Sigmoid colon (tissue), 7 donors: ENCODE measurements around the gene CNTN1. TPM values are rescaled to one million over a fixed set of nuclear protein-coding genes. Genes with fewer than 3 reads are reported as not detected.

Experiments
- DNase-seq: peaks from one replicate; pipeline ENCODE4 v3.0.0-alpha.2; 2019
- H3K27ac ChIP-seq, 4 donors: fragments of 200-600 bp; sonication (generic); one replicate each; pipeline ENCODE4 v1.5.1; 2016 to 2019; ENCODE audit warnings: mild to moderate bottlenecking in 1 of 4
- H3K27me3 ChIP-seq, 3 donors: fragments of 200-600 bp; sonication (generic); one replicate each; pipeline ENCODE4 v1.5.1; 2019; ENCODE audit warnings: mild to moderate bottlenecking in 1 of 3
- H3K36me3 ChIP-seq, 4 donors: fragments of 200-600 bp; sonication (generic); one replicate each; pipeline ENCODE4 v1.5.1; 2016 to 2019
- H3K4me1 ChIP-seq, 4 donors: fragments of 200-600 bp; sonication (generic); one replicate each; pipeline ENCODE4 v1.5.1; 2017 to 2019
- H3K4me3 ChIP-seq, 4 donors: fragments of 200-600 bp; sonication (generic); one replicate each; pipeline ENCODE4 v1.5.1; 2017 to 2019; ENCODE audit warnings: mild to moderate bottlenecking in 2 of 4, moderate library complexity in 1 of 4
- H3K9me3 ChIP-seq, 4 donors: fragments of 200-600 bp in 3 of 4; sonication (generic) in 3 of 4; one replicate each; pipeline versions ENCODE4 v1.5.1 to v1.6.1; 2013 to 2019
- EP300 ChIP-seq, 4 donors: sonication (generic); formaldehyde crosslinking; IDR thresholded peaks; one replicate each; pipeline ENCODE4 v1.6.1; 2017; ENCODE audit warnings: antibody characterized with exemption in 4 of 4
- POLR2A ChIP-seq, 2 donors: fragments of 450-650 bp; IDR thresholded peaks; one replicate each; pipeline ENCODE4 v1.6.1; 2016; ENCODE audit warnings: antibody characterized with exemption in 2 of 2, mild to moderate bottlenecking in 2 of 2, moderate library complexity in 2 of 2
- POLR2AphosphoS5 ChIP-seq, 4 donors: sonication (generic); formaldehyde crosslinking; IDR thresholded peaks; one replicate each; pipeline ENCODE4 v1.6.1; 2017; ENCODE audit warnings: antibody characterized with exemption in 4 of 4
- WGBS, 2 donors: extraction: QIAGEN DNeasy Blood & Tissue Kit; methylation state at CpG; one replicate each; pipeline ENCODE4 v1.1.7; 2013; 5-methylcytosine and 5-hydroxymethylcytosine counted together
- intact Hi-C: fragments of 100-400 bp; cut with DNase I; formaldehyde crosslinking; loops from one replicate; pipeline ENCODE4 v1.15.1; 2023
- polyA plus RNA-seq, 3 donors: library from polyadenylated mRNA; stranded (reverse); fragments of 200-250 nt; gene quantifications; one replicate each; pipeline ENCODE4 v1.2.3, GENCODE V29; 2013
- total RNA-seq, 4 donors: library from RNA; depleted of rRNA; stranded (reverse); fragments of >200 nt; gene quantifications; one replicate each; pipeline ENCODE4 v1.1.0, GENCODE V29; 2016
- TF ChIP-seq, protein P1 (sequence below), 4 experiments: fragments of 450-650 bp in 3 of 4; fragments of 200-600 bp in 1 of 4; IDR thresholded peaks; one replicate each; pipeline ENCODE4 v1.5.1; 2016 to 2019; ENCODE audit warnings: antibody characterized with exemption in 4 of 4, mild to moderate bottlenecking in 3 of 4, moderate library complexity in 2 of 4
- donor health status: healthy with polysubstance abuse.
- donor health status: Bipolar disorder and iron deficiency.
- donor health status: healthy.

Gene CNTN1
- total and polyA plus RNA-seq, 7 donors, result 0.46 to 23.2 (median 5.9) TPM

DNA sequence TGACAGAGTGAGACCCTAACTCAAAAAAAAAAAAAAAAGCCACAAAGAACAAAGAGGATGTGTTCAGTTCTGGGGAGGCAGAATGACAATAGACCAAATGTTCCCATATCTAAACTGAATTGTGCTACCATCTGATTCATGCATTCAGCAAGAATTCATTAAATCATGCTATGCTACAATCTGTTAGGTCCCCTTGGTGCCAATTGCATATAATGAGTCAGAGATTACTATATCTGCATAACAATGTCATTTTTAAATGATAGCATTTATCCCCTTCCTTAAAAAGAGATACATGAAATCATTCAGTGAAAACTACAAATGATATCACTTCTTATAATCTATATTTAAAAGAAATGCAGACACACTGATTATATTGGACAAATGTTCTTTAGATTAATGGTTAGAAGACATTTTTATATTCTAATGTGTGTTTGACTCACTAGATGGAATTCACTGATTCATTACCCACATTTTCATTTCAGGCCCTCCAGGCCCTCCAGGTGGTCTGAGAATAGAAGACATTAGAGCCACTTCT lies 288.3 kb downstream of the CNTN1 start:
- intact Hi-C loops, result no loop called here
- H3K27me3 ChIP-seq, result no peaks in the 10 kb centered on the region
- DNase-seq, result no peak
- no peak overlapping the region for H3K27ac ChIP-seq
- H3K4me3 ChIP-seq, result no peak overlapping the region
- TF ChIP-seq, protein P1, sequence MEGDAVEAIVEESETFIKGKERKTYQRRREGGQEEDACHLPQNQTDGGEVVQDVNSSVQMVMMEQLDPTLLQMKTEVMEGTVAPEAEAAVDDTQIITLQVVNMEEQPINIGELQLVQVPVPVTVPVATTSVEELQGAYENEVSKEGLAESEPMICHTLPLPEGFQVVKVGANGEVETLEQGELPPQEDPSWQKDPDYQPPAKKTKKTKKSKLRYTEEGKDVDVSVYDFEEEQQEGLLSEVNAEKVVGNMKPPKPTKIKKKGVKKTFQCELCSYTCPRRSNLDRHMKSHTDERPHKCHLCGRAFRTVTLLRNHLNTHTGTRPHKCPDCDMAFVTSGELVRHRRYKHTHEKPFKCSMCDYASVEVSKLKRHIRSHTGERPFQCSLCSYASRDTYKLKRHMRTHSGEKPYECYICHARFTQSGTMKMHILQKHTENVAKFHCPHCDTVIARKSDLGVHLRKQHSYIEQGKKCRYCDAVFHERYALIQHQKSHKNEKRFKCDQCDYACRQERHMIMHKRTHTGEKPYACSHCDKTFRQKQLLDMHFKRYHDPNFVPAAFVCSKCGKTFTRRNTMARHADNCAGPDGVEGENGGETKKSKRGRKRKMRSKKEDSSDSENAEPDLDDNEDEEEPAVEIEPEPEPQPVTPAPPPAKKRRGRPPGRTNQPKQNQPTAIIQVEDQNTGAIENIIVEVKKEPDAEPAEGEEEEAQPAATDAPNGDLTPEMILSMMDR (IDR thresholded peaks at IDR 0.05), result no peak
- TF ChIP-seq POLR2AphosphoS5 (IDR thresholded peaks at IDR 0.05) (no peak), POLR2A (IDR thresholded peaks at IDR 0.05) (no peak), EP300 (IDR thresholded peaks at IDR 0.05) (no peak)
- no peaks in the 10 kb centered on the region for H3K9me3 ChIP-seq
- H3K4me1 ChIP-seq, result peaks cover 0 to 14% (median 13%) of the 10 kb centered on the region in 4 donors
- no peaks in the 10 kb centered on the region for H3K36me3 ChIP-seq

DNA sequence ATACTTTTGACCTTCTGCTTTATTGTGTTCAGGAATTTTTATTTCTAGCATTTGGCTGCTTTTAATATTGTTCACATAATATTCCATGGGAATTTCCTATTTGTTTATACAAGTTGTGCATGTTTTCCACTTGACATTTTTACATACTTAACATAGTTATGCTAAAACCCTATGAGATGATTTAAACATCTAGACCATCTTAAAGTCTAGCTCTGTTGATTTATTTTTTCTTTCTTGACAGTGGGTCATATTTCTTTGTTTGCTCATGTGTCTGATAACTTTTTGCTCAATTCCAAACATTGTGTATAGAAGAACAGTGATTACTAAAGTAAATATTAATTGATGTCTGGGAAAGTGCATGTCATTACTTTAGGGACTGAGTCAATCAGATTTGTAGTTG lies 293.8 kb downstream of the CNTN1 start:
- DNase-seq, result no peak
- Histone ChIP-seq H3K36me3 (no peaks in the 10 kb centered on the region), H3K9me3 (no peaks in the 10 kb centered on the region), H3K27me3 (no peaks in the 10 kb centered on the region), H3K4me3 (no peak overlapping the region), H3K27ac (peak overlapping the region in 2 of 4 donors; percentile 74 to 78), H3K4me1 (peaks cover 0 to 41% (median 30%) of the 10 kb centered on the region in 4 donors)
- intact Hi-C loops, result loop anchor here (5.0 kb wide), 1 partner anchor 201 kb away; the partner anchor contains the start of gene PDZRN4
- TF ChIP-seq EP300 (IDR thresholded peaks at IDR 0.05) (no peak), POLR2AphosphoS5 (IDR thresholded peaks at IDR 0.05) (no peak), POLR2A (IDR thresholded peaks at IDR 0.05) (no peak)
- TF ChIP-seq, protein P1 (IDR thresholded peaks at IDR 0.05), result no peak

DNA sequence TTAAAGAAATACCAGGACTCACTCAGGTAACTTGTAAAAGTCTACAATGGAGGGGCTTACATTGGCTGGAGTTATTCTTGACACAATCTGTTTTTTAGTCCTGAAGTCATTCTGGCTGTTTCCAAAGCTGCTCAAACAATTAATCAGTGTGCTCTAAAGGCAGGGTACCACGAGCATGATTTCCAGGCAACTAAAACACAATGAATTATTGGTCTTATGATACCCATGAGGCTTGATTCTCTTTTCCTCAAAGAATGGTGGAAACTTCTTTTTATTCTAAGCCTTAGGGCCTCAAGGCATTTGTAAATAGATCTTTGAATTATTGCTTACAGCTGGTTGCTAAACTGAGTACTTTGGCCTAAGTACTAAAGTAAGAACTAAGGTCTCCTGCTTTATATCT lies 296.1 kb downstream of the CNTN1 start:
- TF ChIP-seq POLR2AphosphoS5 (IDR thresholded peaks at IDR 0.05) (no peak), EP300 (IDR thresholded peaks at IDR 0.05) (no peak), POLR2A (IDR thresholded peaks at IDR 0.05) (no peak)
- TF ChIP-seq, protein P1 (IDR thresholded peaks at IDR 0.05), result no peak
- H3K4me3 ChIP-seq, result no peak overlapping the region
- DNase-seq, result no peak
- intact Hi-C loops, result loop anchor here (5.0 kb wide), 1 partner anchor 199 kb away; the partner anchor contains the start of gene PDZRN4
- H3K36me3 ChIP-seq, result no peaks in the 10 kb centered on the region
- H3K27ac ChIP-seq, result peak overlapping the region; percentile 72 to 78 (median 74)
- no peaks in the 10 kb centered on the region for H3K9me3 ChIP-seq
- WGBS, 2 donors, result 55 to 60% methylated on average over 1 of the region's 1 CpG
- H3K4me1 ChIP-seq, result peaks cover 0 to 41% (median 30%) of the 10 kb centered on the region in 4 donors
- H3K27me3 ChIP-seq, result no peaks in the 10 kb centered on the region

DNA sequence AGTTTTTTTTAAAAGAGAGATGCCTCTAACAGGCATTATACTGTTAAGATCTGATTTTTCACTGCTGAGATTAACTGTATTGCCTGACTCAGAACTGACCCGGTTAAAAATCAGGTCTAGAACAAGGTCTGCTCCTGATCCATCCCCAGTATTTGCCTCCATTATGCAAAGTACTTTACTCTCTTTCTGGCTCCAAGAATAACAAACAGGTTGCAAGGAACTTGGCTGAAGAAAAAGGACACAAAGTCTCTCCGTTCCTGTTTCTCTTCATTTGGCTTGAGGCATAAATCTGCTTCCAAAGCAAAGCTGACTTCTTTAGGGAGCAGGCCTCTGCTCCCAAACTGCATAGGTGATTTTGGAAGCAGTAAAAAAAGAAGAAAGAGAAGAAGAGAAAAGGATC lies 296.6 kb downstream of the CNTN1 start:
- intact Hi-C loops, result loop anchor here (5.0 kb wide), 1 partner anchor 198 kb away; the partner anchor contains the start of gene PDZRN4
- H3K27me3 ChIP-seq, result no peaks in the 10 kb centered on the region
- peaks cover 0 to 41% (median 30%) of the 10 kb centered on the region in 4 donors for H3K4me1 ChIP-seq
- TF ChIP-seq POLR2AphosphoS5 (IDR thresholded peaks at IDR 0.05), result peak; percentile 70 to 89 (median 82)
- peak in 2 of 4 donors; percentile 46 to 72 for TF ChIP-seq EP300 (IDR thresholded peaks at IDR 0.05)
- TF ChIP-seq POLR2A (IDR thresholded peaks at IDR 0.05), result no peak
- 64 to 70% methylated on average over 2 of the region's 2 CpGs for WGBS, 2 donors
- H3K36me3 ChIP-seq, result no peaks in the 10 kb centered on the region
- DNase-seq, result no peak
- H3K27ac ChIP-seq, result peak overlapping the region; percentile 72 to 78 (median 74)
- no peak overlapping the region for H3K4me3 ChIP-seq
- H3K9me3 ChIP-seq, result no peaks in the 10 kb centered on the region

DNA sequence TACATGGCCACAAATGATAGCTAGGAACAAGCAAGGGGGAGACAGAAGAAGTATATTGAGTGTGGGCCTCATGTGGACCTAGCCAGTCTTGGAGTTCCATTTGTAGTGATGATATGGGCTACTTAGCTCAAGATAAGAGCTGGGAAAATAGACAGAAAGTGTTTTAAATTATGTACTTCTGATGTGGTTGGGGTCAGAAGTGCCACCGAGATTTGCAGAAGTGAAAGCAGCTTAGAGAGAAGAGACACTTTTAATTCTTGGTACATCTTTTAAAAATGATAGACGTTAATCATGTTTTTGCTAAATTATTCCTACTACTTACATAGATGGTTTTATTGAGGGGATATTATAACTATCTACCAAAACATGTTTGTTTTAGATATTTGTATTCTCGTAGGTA lies 297.5 kb downstream of the CNTN1 start:
- Histone ChIP-seq H3K9me3 (no peaks in the 10 kb centered on the region), H3K4me1 (peaks cover 0 to 42% (median 31%) of the 10 kb centered on the region in 4 donors), H3K4me3 (no peak overlapping the region), H3K36me3 (no peaks in the 10 kb centered on the region), H3K27me3 (no peaks in the 10 kb centered on the region), H3K27ac (peak overlapping the region; percentile 72 to 78 (median 74))
- no peak for DNase-seq
- intact Hi-C loops, result loop anchor here (5.0 kb wide), 1 partner anchor 198 kb away; the partner anchor contains the start of gene PDZRN4
- TF ChIP-seq, protein P1 (IDR thresholded peaks at IDR 0.05), result no peak
- TF ChIP-seq POLR2A (IDR thresholded peaks at IDR 0.05) (no peak), POLR2AphosphoS5 (IDR thresholded peaks at IDR 0.05) (no peak), EP300 (IDR thresholded peaks at IDR 0.05) (no peak)
- 68 to 79% methylated on average over 3 of the region's 3 CpGs for WGBS, 2 donors
